Trophoblast cell (in vitro differentiated cells and primary cell): ENCODE data around the gene CLCN4.

Source experiments
- DNase-seq, 2 donors: peaks; one replicate each; pipeline ENCODE4 v3.0.0-alpha.2; 2016
- H2AFZ ChIP-seq: 2 replicates; pipeline ENCODE4 v1.6.1; 2013; ENCODE audit warnings: low read length, moderate library complexity, mild to moderate bottlenecking; ENCODE audit not compliant: insufficient read depth, poor library complexity
- H2AK5ac ChIP-seq: 2 replicates; pipeline ENCODE4 v1.6.1; 2013; ENCODE audit warnings: mild to moderate bottlenecking, low read length
- H2BK120ac ChIP-seq: 2 replicates; pipeline ENCODE4 v1.6.1; 2013; ENCODE audit warnings: low read length, mild to moderate bottlenecking, moderate library complexity; ENCODE audit not compliant: insufficient read depth, poor library complexity
- H2BK12ac ChIP-seq: 2 replicates; pipeline ENCODE4 v1.6.1; 2013; ENCODE audit warnings: mild to moderate bottlenecking, low read length, moderate library complexity
- H2BK5ac ChIP-seq: 2 replicates; pipeline ENCODE4 v1.6.1; 2013; ENCODE audit warnings: low read length, low read depth, moderate library complexity, mild to moderate bottlenecking; ENCODE audit not compliant: poor library complexity
- H3K14ac ChIP-seq: 2 replicates; pipeline ENCODE4 v1.6.1; 2013; ENCODE audit warnings: mild to moderate bottlenecking, low read length
- H3K18ac ChIP-seq: 2 replicates; pipeline ENCODE4 v1.6.1; 2013; ENCODE audit warnings: mild to moderate bottlenecking, low read length
- H3K23ac ChIP-seq: 2 replicates; pipeline ENCODE4 v1.6.1; 2013; ENCODE audit warnings: low read length
- H3K27ac ChIP-seq: 2 replicates; pipeline ENCODE4 v1.5.1; 2013; ENCODE audit warnings: low read depth, mild to moderate bottlenecking, inconsistent platforms, low read length, moderate library complexity
- H3K27me3 ChIP-seq: 2 replicates; pipeline ENCODE4 v1.6.1; 2013; ENCODE audit warnings: inconsistent platforms, mild to moderate bottlenecking, low read length, moderate library complexity; ENCODE audit not compliant: insufficient read depth
- H3K36me3 ChIP-seq, 2 experiments: 1 replicate in 1 of 2; 2 replicates in 1 of 2; pipeline ENCODE4 v1.6.1; 2013; ENCODE audit warnings: low read length in 2 of 2, mild to moderate bottlenecking in 2 of 2, moderate library complexity in 1 of 2; ENCODE audit not compliant: insufficient read depth in 2 of 2, control insufficient read depth in 1 of 2
- H3K4ac ChIP-seq: 2 replicates; pipeline ENCODE4 v1.6.1; 2013; ENCODE audit warnings: low read depth, mild to moderate bottlenecking, low read length, moderate library complexity
- H3K4me1 ChIP-seq, 2 experiments: 1 replicate in 1 of 2; 2 replicates in 1 of 2; pipeline ENCODE4 v1.6.1; 2013; ENCODE audit warnings: low read length in 2 of 2, mild to moderate bottlenecking in 2 of 2, moderate library complexity in 1 of 2; ENCODE audit not compliant: insufficient read depth in 2 of 2, control insufficient read depth in 1 of 2
- H3K4me2 ChIP-seq: 2 replicates; pipeline ENCODE4 v1.6.1; 2013; ENCODE audit warnings: inconsistent platforms, mild to moderate bottlenecking, low read length, moderate library complexity
- H3K4me3 ChIP-seq: 2 replicates; pipeline ENCODE4 v1.5.1; 2013; ENCODE audit warnings: mild to moderate bottlenecking, low read depth, low read length, inconsistent platforms
- H3K79me1 ChIP-seq: one replicate; pipeline ENCODE4 v1.6.1; 2013; ENCODE audit warnings: low read length
- H3K79me2 ChIP-seq: 2 replicates; pipeline ENCODE4 v1.6.1; 2013; ENCODE audit warnings: low read length, mild to moderate bottlenecking; ENCODE audit not compliant: control insufficient read depth, insufficient read depth, poor library complexity
- H3K9ac ChIP-seq: 2 replicates; pipeline ENCODE4 v1.6.1; 2013; ENCODE audit warnings: mild to moderate bottlenecking, low read length
- H3K9me3 ChIP-seq: 2 replicates; pipeline ENCODE4 v1.6.1; 2013; ENCODE audit warnings: low read depth, mild to moderate bottlenecking, control low read depth, inconsistent platforms, low read length; ENCODE audit not compliant: insufficient read depth
- H4K12ac ChIP-seq: 2 replicates; pipeline ENCODE4 v1.6.1; 2013; ENCODE audit warnings: low read depth, mild to moderate bottlenecking, low read length, moderate library complexity
- H4K8ac ChIP-seq: 2 replicates; pipeline ENCODE4 v1.6.1; 2013; ENCODE audit warnings: low read depth, mild to moderate bottlenecking, low read length, moderate library complexity
- H4K91ac ChIP-seq: one replicate; pipeline ENCODE4 v1.6.1; 2013; ENCODE audit warnings: low read depth, mild to moderate bottlenecking, low read length, moderate library complexity
- WGBS: extraction: QIAGEN DNeasy Blood & Tissue Kit; methylation state at CpG from one replicate; pipeline ENCODE4 v1.1.7; 2013; ENCODE audit warnings: missing lambda C conversion rate; ENCODE audit not compliant: insufficient read length, insufficient coverage; ENCODE audit errors: extremely low coverage; 5-methylcytosine and 5-hydroxymethylcytosine counted together

CLCN4 gene

DNA sequence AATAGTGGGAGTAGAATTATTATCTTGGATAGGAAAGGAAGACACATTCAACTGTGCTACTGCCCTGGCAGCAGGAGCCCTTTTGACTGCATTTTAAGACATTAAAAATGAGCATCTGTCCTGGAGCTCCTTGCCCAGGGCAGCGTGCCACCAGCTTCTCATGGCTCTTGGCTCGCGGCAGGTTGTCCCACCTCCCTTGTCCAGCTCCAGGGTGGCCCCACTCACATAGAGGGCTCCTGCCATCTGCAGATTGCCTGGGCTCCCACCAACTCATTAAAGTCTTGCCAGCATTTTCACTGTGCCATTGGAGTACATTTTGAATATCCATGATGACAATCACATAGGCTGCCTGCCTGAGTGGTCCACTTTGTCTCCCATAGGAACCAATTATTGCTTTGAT lies 27.0 kb downstream of the CLCN4 start:
- Histone ChIP-seq H3K9ac (no peak overlapping the region), H3K4me1 (no peaks in the 10 kb centered on the region), H3K79me2 (no peaks in the 10 kb centered on the region), H4K91ac (no peak overlapping the region), H2AK5ac (no peak overlapping the region), H3K4me2 (no peak overlapping the region), H2BK5ac (no peak overlapping the region), H3K4ac (no peak overlapping the region), H2AFZ (no peak overlapping the region), H2BK12ac (no peak overlapping the region), H3K36me3 (no peaks in the 10 kb centered on the region), H4K12ac (no peak overlapping the region), H3K14ac (no peak overlapping the region), H2BK120ac (no peak overlapping the region), H3K27me3 (no peaks in the 10 kb centered on the region), H4K8ac (no peak overlapping the region), H3K9me3 (no peaks in the 10 kb centered on the region), H3K27ac (no peak overlapping the region), H3K4me3 (no peak overlapping the region), H3K23ac (no peak overlapping the region), H3K79me1 (no peaks in the 10 kb centered on the region), H3K18ac (no peak overlapping the region)
- no peak for DNase-seq
- WGBS: no CpG with 5 or more reads among the region's 3 CpGs

GRCh38 chrX:10184411-10184810 lies 27.6 kb downstream of the CLCN4 start:
- H3K4me2 ChIP-seq: no peak overlapping the region
- no peak overlapping the region for H3K18ac ChIP-seq
- H3K79me1 ChIP-seq: no peaks in the 10 kb centered on the region
- H3K36me3 ChIP-seq: no peaks in the 10 kb centered on the region
- DNase-seq: no peak
- no peaks in the 10 kb centered on the region for H3K79me2 ChIP-seq
- no peak overlapping the region for H3K23ac ChIP-seq
- no peak overlapping the region for H3K27ac ChIP-seq
- no peak overlapping the region for H4K12ac ChIP-seq
- no peak overlapping the region for H4K8ac ChIP-seq
- H3K9me3 ChIP-seq: no peaks in the 10 kb centered on the region
- no peak overlapping the region for H2AFZ ChIP-seq
- H2BK5ac ChIP-seq: no peak overlapping the region
- H2BK12ac ChIP-seq: no peak overlapping the region
- H3K27me3 ChIP-seq: no peaks in the 10 kb centered on the region
- H3K4me3 ChIP-seq: no peak overlapping the region
- no peak overlapping the region for H4K91ac ChIP-seq
- no peak overlapping the region for H3K14ac ChIP-seq
- no peak overlapping the region for H2AK5ac ChIP-seq
- no peak overlapping the region for H2BK120ac ChIP-seq
- H3K4me1 ChIP-seq: no peaks in the 10 kb centered on the region
- no peak overlapping the region for H3K4ac ChIP-seq
- H3K9ac ChIP-seq: no peak overlapping the region
- WGBS: no CpG with 5 or more reads among the region's 2 CpGs

DNA sequence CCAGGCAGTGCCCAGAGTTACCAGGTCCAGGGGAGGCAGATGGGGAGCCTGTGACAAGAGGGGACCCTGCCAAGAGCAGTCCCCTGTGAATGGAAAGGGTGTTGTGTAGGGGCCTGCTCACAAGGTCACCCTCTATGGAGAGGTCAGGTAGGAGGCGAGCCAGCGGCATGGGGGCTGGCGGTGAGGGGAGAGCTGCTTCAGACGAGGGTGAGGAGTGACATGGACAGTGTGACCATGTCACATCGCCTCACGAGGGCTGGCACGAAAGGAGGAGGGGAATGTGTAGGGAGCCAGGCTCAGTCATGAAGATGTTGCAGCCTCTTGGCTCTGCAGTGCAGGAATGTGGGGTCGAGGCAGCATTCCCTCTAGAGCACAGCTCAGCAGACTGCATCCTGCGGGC lies 29.6 kb downstream of the CLCN4 start:
- H3K9ac ChIP-seq: no peak overlapping the region
- no peak overlapping the region for H2BK12ac ChIP-seq
- H3K9me3 ChIP-seq: no peaks in the 10 kb centered on the region
- no peak overlapping the region for H3K4me2 ChIP-seq
- H3K79me1 ChIP-seq: no peaks in the 10 kb centered on the region
- no peak overlapping the region for H3K18ac ChIP-seq
- no peak overlapping the region for H3K4ac ChIP-seq
- no peak overlapping the region for H4K12ac ChIP-seq
- no peaks in the 10 kb centered on the region for H3K27me3 ChIP-seq
- H3K27ac ChIP-seq: no peak overlapping the region
- H3K4me3 ChIP-seq: no peak overlapping the region
- no peak for DNase-seq
- H4K8ac ChIP-seq: no peak overlapping the region
- H3K14ac ChIP-seq: no peak overlapping the region
- H2AFZ ChIP-seq: no peak overlapping the region
- H3K23ac ChIP-seq: no peak overlapping the region
- no peaks in the 10 kb centered on the region for H3K4me1 ChIP-seq
- no CpG with 5 or more reads among the region's 9 CpGs for WGBS
- H2BK5ac ChIP-seq: no peak overlapping the region
- H3K36me3 ChIP-seq: no peaks in the 10 kb centered on the region
- H3K79me2 ChIP-seq: no peaks in the 10 kb centered on the region
- H2BK120ac ChIP-seq: no peak overlapping the region
- H4K91ac ChIP-seq: no peak overlapping the region
- no peak overlapping the region for H2AK5ac ChIP-seq

GRCh38 chrX:10187421-10187820 lies 30.6 kb downstream of the CLCN4 start:
- Histone ChIP-seq H3K14ac (no peak overlapping the region), H2BK12ac (no peak overlapping the region), H3K23ac (no peak overlapping the region), H3K4ac (no peak overlapping the region), H3K18ac (no peak overlapping the region), H2AFZ (no peak overlapping the region), H3K4me2 (no peak overlapping the region), H2BK5ac (no peak overlapping the region), H3K36me3 (no peaks in the 10 kb centered on the region), H4K91ac (no peak overlapping the region), H4K12ac (no peak overlapping the region), H3K4me1 (no peaks in the 10 kb centered on the region), H3K79me2 (no peaks in the 10 kb centered on the region), H2BK120ac (no peak overlapping the region), H4K8ac (no peak overlapping the region), H2AK5ac (no peak overlapping the region), H3K4me3 (no peak overlapping the region), H3K79me1 (no peaks in the 10 kb centered on the region), H3K27ac (no peak overlapping the region), H3K9me3 (no peaks in the 10 kb centered on the region), H3K9ac (no peak overlapping the region), H3K27me3 (no peaks in the 10 kb centered on the region)
- WGBS: no CpG with 5 or more reads among the region's 15 CpGs
- no peak for DNase-seq
